Gastroesophageal sphincter (tissue), 4 donors: ENCODE measurements around the gene TNFSF12. TPM values are rescaled to one million over a fixed set of nuclear protein-coding genes. Genes with fewer than 3 reads are reported as not detected.

ENCODE experiments used
- ATAC-seq: fragments of 150-250 bp; one replicate; pipeline ENCODE4 v1.9.1; 2016; ENCODE audit warnings: mild to moderate bottlenecking, moderate library complexity
- H3K27ac ChIP-seq, 4 donors: fragments of 200-600 bp; sonication (generic) in 3 of 4; 1 replicate in 3 of 4; 2 replicates in 1 of 4; pipeline ENCODE4 v1.5.1; 2016 to 2019
- H3K27me3 ChIP-seq: fragments of 200-600 bp; sonication (generic); one replicate; pipeline ENCODE4 v1.5.1; 2019
- H3K36me3 ChIP-seq, 2 donors: fragments of 200-600 bp; sonication (generic); one replicate each; pipeline ENCODE4 v1.5.1; 2019; ENCODE audit warnings: control low read depth in 1 of 2
- H3K4me1 ChIP-seq, 3 donors: fragments of 200-600 bp; sonication (generic); 1 replicate in 2 of 3; 2 replicates in 1 of 3; pipeline ENCODE4 v1.5.1; 2016 to 2019; ENCODE audit warnings: control low read depth in 2 of 3
- H3K4me3 ChIP-seq, 2 donors: fragments of 200-600 bp; sonication (generic); one replicate each; pipeline ENCODE4 v1.5.1; 2019; ENCODE audit warnings: mild to moderate bottlenecking in 1 of 2, moderate library complexity in 1 of 2
- H3K9me3 ChIP-seq, 3 donors: fragments of 200-600 bp; sonication (generic); one replicate each; pipeline ENCODE4 v1.5.1; 2017 to 2019; ENCODE audit warnings: control low read depth in 2 of 3
- EP300 ChIP-seq: sonication (generic); formaldehyde crosslinking; IDR thresholded peaks from one replicate; pipeline ENCODE4 v1.6.1; 2017; ENCODE audit warnings: antibody characterized with exemption, mild to moderate bottlenecking
- POLR2A ChIP-seq, 2 donors: fragments of 450-650 bp; IDR thresholded peaks; one replicate each; pipeline ENCODE4 v1.6.1; 2017; ENCODE audit warnings: antibody characterized with exemption in 2 of 2, mild to moderate bottlenecking in 2 of 2, moderate library complexity in 1 of 2
- POLR2AphosphoS5 ChIP-seq: sonication (generic); formaldehyde crosslinking; IDR thresholded peaks from one replicate; pipeline ENCODE4 v1.6.1; 2017; ENCODE audit warnings: antibody characterized with exemption
- WGBS, 2 donors: methylation state at CpG; one replicate each; pipeline ENCODE4 v1.1.5; 2018; ENCODE audit warnings: low coverage in 1 of 2; 5-methylcytosine and 5-hydroxymethylcytosine counted together
- total RNA-seq, 4 donors: library from RNA; depleted of rRNA; stranded (reverse); fragments of >200 nt; gene quantifications; one replicate each; pipeline ENCODE4 v1.1.0, GENCODE V29; 2016
- TF ChIP-seq, protein P1 (sequence below), 4 experiments: fragments of 200-600 bp in 2 of 4; fragments of 450-650 bp in 2 of 4; sonication (generic) in 1 of 4; IDR thresholded peaks; one replicate each; pipeline ENCODE4 v1.5.1; 2017 to 2019; ENCODE audit warnings: antibody characterized with exemption in 4 of 4, mild to moderate bottlenecking in 2 of 4, moderate library complexity in 2 of 4

TNFSF12 gene
- total RNA-seq, 4 donors from 2014 or later: 61.1 to 108 (median 84.7) TPM

DNA sequence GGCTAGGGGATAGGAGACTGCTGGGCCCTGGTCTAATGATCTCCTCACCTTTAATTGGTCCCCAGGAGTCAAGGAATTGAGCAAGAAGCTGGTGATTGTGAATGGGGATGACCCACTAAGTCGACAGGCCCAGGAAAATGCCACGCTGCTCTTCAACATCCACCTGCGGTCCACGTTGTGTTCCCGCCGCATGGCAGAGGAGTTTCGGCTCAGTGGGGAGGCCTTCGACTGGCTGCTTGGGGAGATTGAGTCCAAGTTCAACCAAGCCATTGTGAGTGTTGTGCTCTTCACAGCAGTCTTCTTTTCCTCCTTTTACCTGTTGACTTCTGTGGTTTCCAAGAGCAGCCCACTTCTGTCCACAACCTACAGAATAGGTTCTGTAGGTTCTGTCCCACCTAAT, 45.3 kb upstream of the TNFSF12 start:
- Histone ChIP-seq H3K27me3 (no peaks in the 10 kb centered on the region), H3K4me3 (no peak overlapping the region), H3K36me3 (peaks cover 0 to 100% of the 10 kb centered on the region in 2 donors), H3K27ac (no peak overlapping the region), H3K9me3 (no peaks in the 10 kb centered on the region), H3K4me1 (no peaks in the 10 kb centered on the region)
- ATAC-seq: no peak
- TF ChIP-seq POLR2A (IDR thresholded peaks at IDR 0.05) (no peak), EP300 (no peak), POLR2AphosphoS5 (no peak)
- TF ChIP-seq, protein P1, sequence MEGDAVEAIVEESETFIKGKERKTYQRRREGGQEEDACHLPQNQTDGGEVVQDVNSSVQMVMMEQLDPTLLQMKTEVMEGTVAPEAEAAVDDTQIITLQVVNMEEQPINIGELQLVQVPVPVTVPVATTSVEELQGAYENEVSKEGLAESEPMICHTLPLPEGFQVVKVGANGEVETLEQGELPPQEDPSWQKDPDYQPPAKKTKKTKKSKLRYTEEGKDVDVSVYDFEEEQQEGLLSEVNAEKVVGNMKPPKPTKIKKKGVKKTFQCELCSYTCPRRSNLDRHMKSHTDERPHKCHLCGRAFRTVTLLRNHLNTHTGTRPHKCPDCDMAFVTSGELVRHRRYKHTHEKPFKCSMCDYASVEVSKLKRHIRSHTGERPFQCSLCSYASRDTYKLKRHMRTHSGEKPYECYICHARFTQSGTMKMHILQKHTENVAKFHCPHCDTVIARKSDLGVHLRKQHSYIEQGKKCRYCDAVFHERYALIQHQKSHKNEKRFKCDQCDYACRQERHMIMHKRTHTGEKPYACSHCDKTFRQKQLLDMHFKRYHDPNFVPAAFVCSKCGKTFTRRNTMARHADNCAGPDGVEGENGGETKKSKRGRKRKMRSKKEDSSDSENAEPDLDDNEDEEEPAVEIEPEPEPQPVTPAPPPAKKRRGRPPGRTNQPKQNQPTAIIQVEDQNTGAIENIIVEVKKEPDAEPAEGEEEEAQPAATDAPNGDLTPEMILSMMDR (IDR thresholded peaks at IDR 0.05): no peak
- 99% methylated on average over 8 of the region's 8 CpGs; no CpG with 5 or more reads in 1 of the 2 donors for WGBS, 2 donors

DNA sequence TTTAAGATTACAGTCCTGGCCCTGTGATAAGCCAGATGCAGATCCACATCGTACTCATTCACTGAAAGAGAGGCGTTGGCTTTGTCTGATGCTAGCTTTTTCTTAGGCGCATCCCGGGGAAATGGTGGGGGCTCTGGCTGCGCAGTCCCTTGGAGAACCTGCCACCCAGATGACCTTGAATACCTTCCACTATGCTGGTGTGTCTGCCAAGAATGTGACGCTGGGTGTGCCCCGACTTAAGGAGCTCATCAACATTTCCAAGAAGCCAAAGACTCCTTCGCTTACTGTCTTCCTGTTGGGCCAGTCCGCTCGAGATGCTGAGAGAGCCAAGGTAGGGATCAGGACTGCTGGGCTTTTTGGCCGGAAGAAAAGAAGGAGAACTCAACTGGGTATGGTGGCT, 40.7 kb upstream of the TNFSF12 start:
- H3K27ac ChIP-seq: no peak overlapping the region
- no peaks in the 10 kb centered on the region for H3K27me3 ChIP-seq
- H3K4me1 ChIP-seq: no peaks in the 10 kb centered on the region
- WGBS, 2 donors: 72 to 92% methylated on average over 5 to 8 of the region's 11 CpGs
- TF ChIP-seq, protein P1 (IDR thresholded peaks at IDR 0.05): no peak
- TF ChIP-seq POLR2A (IDR thresholded peaks at IDR 0.05) (no peak), POLR2AphosphoS5 (no peak), EP300 (no peak)
- no peak overlapping the region for H3K4me3 ChIP-seq
- H3K9me3 ChIP-seq: no peaks in the 10 kb centered on the region
- ATAC-seq: no peak
- H3K36me3 ChIP-seq: peaks cover 0 to 100% of the 10 kb centered on the region in 2 donors

DNA sequence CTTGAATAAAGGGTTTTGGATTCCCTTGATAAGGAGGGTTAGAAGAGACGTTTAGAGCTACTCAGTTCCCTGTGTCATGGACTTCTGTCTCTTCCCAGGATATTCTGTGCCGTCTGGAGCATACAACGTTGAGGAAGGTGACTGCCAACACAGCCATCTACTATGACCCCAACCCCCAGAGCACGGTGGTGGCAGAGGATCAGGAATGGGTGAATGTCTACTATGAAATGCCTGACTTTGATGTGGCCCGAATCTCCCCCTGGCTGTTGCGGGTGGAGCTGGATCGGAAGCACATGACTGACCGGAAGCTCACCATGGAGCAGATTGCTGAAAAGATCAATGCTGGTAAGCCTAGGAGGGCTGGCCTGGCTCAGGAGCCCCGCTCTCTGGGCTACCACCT, 40.0 kb upstream of the TNFSF12 start:
- Histone ChIP-seq H3K27ac (no peak overlapping the region), H3K4me3 (no peak overlapping the region), H3K27me3 (no peaks in the 10 kb centered on the region), H3K4me1 (no peaks in the 10 kb centered on the region), H3K36me3 (peaks cover 0 to 100% of the 10 kb centered on the region in 2 donors), H3K9me3 (no peaks in the 10 kb centered on the region)
- no peak for ATAC-seq
- TF ChIP-seq, protein P1 (IDR thresholded peaks at IDR 0.05): no peak
- WGBS, 2 donors: 75 to 90% methylated on average over 4 to 5 of the region's 9 CpGs

DNA sequence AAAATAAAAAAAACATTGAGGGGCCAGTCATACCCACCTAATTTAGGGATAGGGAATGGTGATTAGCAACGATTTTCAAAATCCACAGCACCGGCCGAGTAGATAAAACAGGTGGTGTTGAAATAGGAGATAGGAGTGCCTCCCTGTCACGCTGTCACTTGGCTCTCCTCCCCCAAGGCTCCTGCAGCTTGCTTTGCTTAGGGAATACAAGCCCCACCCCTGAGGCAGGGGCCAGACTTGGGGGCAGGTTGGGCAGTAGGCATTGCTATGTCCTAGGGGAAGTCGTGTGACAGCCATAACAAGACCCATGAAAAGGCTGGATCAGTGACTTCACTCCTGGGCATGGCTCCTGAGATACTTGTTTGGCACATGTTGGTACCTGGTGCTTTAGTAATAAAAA, 38.9 kb upstream of the TNFSF12 start:
- Histone ChIP-seq H3K27ac (no peak overlapping the region), H3K27me3 (no peaks in the 10 kb centered on the region), H3K4me3 (no peak overlapping the region), H3K9me3 (no peaks in the 10 kb centered on the region), H3K4me1 (peaks cover 0 to 2% (median 0%) of the 10 kb centered on the region in 3 donors), H3K36me3 (peaks cover 0 to 98% of the 10 kb centered on the region in 2 donors)
- no peak for TF ChIP-seq EP300
- TF ChIP-seq, protein P1 (IDR thresholded peaks at IDR 0.05): no peak
- TF ChIP-seq POLR2AphosphoS5: no peak
- TF ChIP-seq POLR2A (IDR thresholded peaks at IDR 0.05): no peak
- no peak for ATAC-seq
- 80 to 83% methylated on average over 1 to 4 of the region's 5 CpGs for WGBS, 2 donors

DNA sequence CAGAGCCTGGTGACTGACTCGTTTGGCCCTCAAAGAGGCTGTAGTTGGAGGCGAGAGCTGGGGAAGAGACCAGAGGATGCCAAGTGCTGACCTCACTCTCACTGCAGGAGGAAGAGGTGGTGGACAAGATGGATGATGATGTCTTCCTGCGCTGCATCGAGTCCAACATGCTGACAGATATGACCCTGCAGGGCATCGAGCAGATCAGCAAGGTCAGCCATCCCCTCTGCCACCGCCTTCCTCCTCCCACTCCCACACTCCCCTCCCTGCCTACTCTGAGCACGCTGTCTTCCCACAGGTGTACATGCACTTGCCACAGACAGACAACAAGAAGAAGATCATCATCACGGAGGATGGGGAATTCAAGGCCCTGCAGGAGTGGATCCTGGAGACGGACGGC, 37.8 kb upstream of the TNFSF12 start:
- Histone ChIP-seq H3K4me1 (peaks cover 0 to 6% (median 0%) of the 10 kb centered on the region in 3 donors), H3K36me3 (peaks cover 0 to 86% of the 10 kb centered on the region in 2 donors)
- 47% methylated on average over 3 of the region's 10 CpGs; no CpG with 5 or more reads in 1 of the 2 donors for WGBS, 2 donors

More for the DNA sequence above, 37.8 kb upstream of the TNFSF12 start:
- Histone ChIP-seq H3K27ac (no peak overlapping the region), H3K27me3 (no peaks in the 10 kb centered on the region), H3K4me3 (no peak overlapping the region), H3K9me3 (no peaks in the 10 kb centered on the region)
- no peak for ATAC-seq
- TF ChIP-seq POLR2AphosphoS5: no peak
